HG02885 (cell line): Measurements from ENCODE around the gene ANKRD40.
"Not testable (repeated sequence)": the region's sequence is repeated elsewhere in the genome, so short reads cannot be mapped to it uniquely, and the experiment has no call there.

Experiments
- ATAC-seq: cut with Tn5 transposase; IDR thresholded peaks from one replicate; pipeline ENCODE4 v1.9.1; 2021; ENCODE audit warnings: mild to moderate bottlenecking; ENCODE audit not compliant: unreplicated experiment, poor library complexity

ANKRD40 gene

GRCh38 chr17:50712641-50713040 lies 4.9 kb upstream of the ANKRD40 start:
- no peak for ATAC-seq

GRCh38 chr17:50710650-50711049 lies 2.9 kb upstream of the ANKRD40 start:
- no peak for ATAC-seq

- ATAC-seq: no peak
Measured at GRCh38 chr17:50710025-50710424, 2.3 kb upstream of the ANKRD40 start.

GRCh38 chr17:50709053-50709452 lies 1.3 kb upstream of the ANKRD40 start:
- ATAC-seq: not testable (repeated sequence)

GRCh38 chr17:50708050-50709000 lies 611 bp upstream of the ANKRD40 start:
- ATAC-seq: no peak

GRCh38 chr17:50703162-50703561 lies 4.6 kb downstream of the ANKRD40 start:
- no peak for ATAC-seq

GRCh38 chr17:50699410-50699809 lies 8.3 kb downstream of the ANKRD40 start:
- no peak for ATAC-seq

GRCh38 chr17:50697663-50698272 lies 9.9 kb downstream of the ANKRD40 start:
- no peak for ATAC-seq

GRCh38 chr17:50697062-50697461 lies 10.7 kb downstream of the ANKRD40 start:
- no peak for ATAC-seq

- no peak for ATAC-seq
Measured at GRCh38 chr17:50696365-50696879, 11.3 kb downstream of the ANKRD40 start.

GRCh38 chr17:50693036-50693682 lies 14.6 kb downstream of the ANKRD40 start:
- ATAC-seq: no peak

GRCh38 chr17:50692448-50693035 lies 15.2 kb downstream of the ANKRD40 start:
- no peak for ATAC-seq

GRCh38 chr17:50691550-50692447 lies 15.9 kb downstream of the ANKRD40 start:
- ATAC-seq: no peak

GRCh38 chr17:50690887-50691549 lies 16.7 kb downstream of the ANKRD40 start:
- ATAC-seq: no peak

- ATAC-seq: no peak
Measured at GRCh38 chr17:50689956-50690886, 17.5 kb downstream of the ANKRD40 start.

GRCh38 chr17:50689251-50689650 lies 18.5 kb downstream of the ANKRD40 start:
- ATAC-seq: no peak

GRCh38 chr17:50688245-50688644 lies 19.5 kb downstream of the ANKRD40 start:
- no peak for ATAC-seq
